Calu3 (cell line): ENCODE measurements around the gene OPCML. TPM values are rescaled to one million over a fixed set of nuclear protein-coding genes. Genes with fewer than 3 reads are reported as not detected.

ENCODE experiments used
- BruUV-seq: library from RNA; stranded (reverse); fragments of 400-500 nt; replicated peaks from 2 replicates; lab custom pipeline; 2021; lab: Mats Ljungman, UMichigan
- CTCF ChIA-PET: fragments of 300-600 bp; sonication (Branson Sonifier 250); formaldehyde crosslinking; loops from one replicate; lab custom pipeline; 2022; ENCODE audit warnings: antibody characterized with exemption; lab: Charles Lee
- DNase-seq: peaks from one replicate; pipeline ENCODE4 v3.0.0; 2022
- H3K27ac Mint-ChIP-seq: one replicate; pipeline ENCODE4 v1.8.0; 2022; ENCODE audit warnings: mixed read lengths; ENCODE audit not compliant: unreplicated experiment
- H3K27me3 Mint-ChIP-seq: one replicate; pipeline ENCODE4 v1.8.0; 2022; ENCODE audit warnings: mixed read lengths; ENCODE audit not compliant: unreplicated experiment
- H3K36me3 Mint-ChIP-seq: one replicate; pipeline ENCODE4 v1.8.0; 2022; ENCODE audit warnings: mild to moderate bottlenecking, moderate library complexity, mixed read lengths; ENCODE audit not compliant: insufficient read depth, unreplicated experiment
- H3K4me1 Mint-ChIP-seq: one replicate; pipeline ENCODE4 v1.8.0; 2022; ENCODE audit warnings: mild to moderate bottlenecking, low read depth, mixed read lengths; ENCODE audit not compliant: unreplicated experiment
- H3K4me3 Mint-ChIP-seq: one replicate; pipeline ENCODE4 v1.8.0; 2022; ENCODE audit warnings: mild to moderate bottlenecking, low read depth, moderate library complexity, mixed read lengths; ENCODE audit not compliant: unreplicated experiment
- H3K9me3 Mint-ChIP-seq: one replicate; pipeline ENCODE4 v1.8.0; 2022; ENCODE audit warnings: low read depth, mixed read lengths; ENCODE audit not compliant: unreplicated experiment
- CTCF ChIP-seq: fragments of 200-600 bp; IDR thresholded peaks from one replicate; pipeline ENCODE4 v1.8.0; 2022; ENCODE audit warnings: antibody characterized with exemption; ENCODE audit not compliant: unreplicated experiment
- intact Hi-C: fragments of 100-400 bp; cut with micrococcal nuclease; formaldehyde crosslinking; loops from one replicate; pipeline ENCODE4 v1.10.0; 2022; ENCODE audit not compliant: unreplicated experiment
- total RNA-seq: library from RNA; stranded (reverse); gene quantifications from 2 replicates; pipeline ENCODE4 v1.2.3, GENCODE V29; 2022

Gene OPCML
- total RNA-seq, 1 experiment from 2014 or later = not detected

- Mint-ChIP-seq H3K4me3 (no peak overlapping the region), H3K27me3 (no peaks in the 10 kb centered on the region), H3K9me3 (peaks cover 13% of the 10 kb centered on the region), H3K4me1 (no peaks in the 10 kb centered on the region), H3K27ac (no peak overlapping the region), H3K36me3 (no peaks in the 10 kb centered on the region)
- intact Hi-C loops = no loop called here
- CTCF ChIA-PET = interaction anchor here (0.6 kb wide), 1 partner anchor 323 kb away, joined by 5 read pairs; no protein-coding TSS in a partner anchor
- DNase-seq = no peak
- no TSS peak for BruUV-seq
- no peak for TF ChIP-seq CTCF
Observed at GRCh38 chr11:132674151-132674550, 858.1 kb downstream of the OPCML start.

DNA sequence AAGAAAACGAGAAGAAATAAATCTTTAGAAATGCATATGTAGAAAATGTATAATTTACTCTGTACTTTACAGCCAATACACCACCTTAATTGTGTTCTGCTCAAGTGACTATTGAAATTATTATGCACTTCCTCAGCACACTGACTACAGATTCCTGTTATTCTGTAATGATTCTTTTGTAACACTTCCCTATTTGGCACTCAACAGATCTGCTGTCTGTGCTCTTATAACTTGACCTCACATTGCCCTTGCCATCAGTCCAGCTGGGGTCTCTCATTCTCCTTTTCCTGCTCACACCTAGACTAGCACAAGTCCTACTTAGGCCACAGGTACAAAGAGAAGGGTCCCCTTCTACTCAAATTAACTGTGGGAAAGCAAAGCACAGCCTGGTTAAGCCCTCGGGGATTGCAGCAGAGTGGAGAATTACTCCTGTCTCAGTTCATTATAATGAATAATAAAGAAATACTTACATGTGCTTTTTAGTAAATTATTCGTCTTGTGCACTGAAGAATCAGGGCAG is 860.4 kb downstream of the OPCML start:
- H3K27ac Mint-ChIP-seq = no peak overlapping the region
- CTCF ChIA-PET = no interaction called here

DNA sequence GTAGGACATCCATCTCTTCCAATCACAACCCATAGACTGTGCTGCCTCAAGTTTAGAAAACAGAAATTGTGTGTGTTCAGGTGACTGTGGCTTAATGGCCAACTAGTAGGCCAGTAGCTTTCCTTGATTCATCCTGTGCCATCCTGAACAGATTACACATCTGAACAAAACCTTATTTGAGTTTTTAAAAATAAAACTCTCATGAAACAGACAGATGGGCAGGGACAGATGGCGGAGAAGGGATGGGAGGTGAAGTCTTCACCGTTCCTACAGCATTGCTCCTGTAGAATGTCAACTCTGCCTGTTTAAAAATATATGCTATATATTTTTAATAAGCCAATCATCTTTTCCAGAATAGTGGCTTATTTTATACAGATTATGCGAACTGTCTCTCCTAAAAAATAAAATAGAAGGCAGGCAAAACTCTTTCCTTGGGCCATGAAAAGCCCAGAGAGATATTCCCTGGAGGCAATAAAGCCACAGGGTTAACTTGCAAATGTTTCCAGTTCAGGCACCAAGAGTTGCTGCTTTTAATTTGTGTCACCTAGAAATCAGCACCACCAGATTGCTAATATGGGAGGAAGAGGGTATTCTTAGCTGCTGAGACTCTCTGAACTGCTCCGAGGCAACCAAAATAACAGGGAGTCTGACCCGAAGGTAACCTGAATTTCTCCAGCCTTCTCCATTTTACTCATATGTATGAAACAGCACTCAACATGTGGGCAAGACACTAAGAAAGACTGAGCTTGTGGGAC is 861.2 kb downstream of the OPCML start:
- CTCF ChIA-PET = no interaction called here
- H3K4me1 Mint-ChIP-seq = no peaks in the 10 kb centered on the region
- intact Hi-C loops = no loop called here
- H3K27me3 Mint-ChIP-seq = no peaks in the 10 kb centered on the region
- no peak overlapping the region for H3K4me3 Mint-ChIP-seq
- TF ChIP-seq CTCF = no peak
- peaks cover 21% of the 10 kb centered on the region for H3K9me3 Mint-ChIP-seq
- H3K36me3 Mint-ChIP-seq = no peaks in the 10 kb centered on the region
- no TSS peak for BruUV-seq
- H3K27ac Mint-ChIP-seq = no peak overlapping the region
- no peak for DNase-seq

More for the DNA sequence above, 860.4 kb downstream of the OPCML start:
- H3K9me3 Mint-ChIP-seq = peaks cover 18% of the 10 kb centered on the region
- no peak for DNase-seq
- intact Hi-C loops = no loop called here
- no peaks in the 10 kb centered on the region for H3K27me3 Mint-ChIP-seq
- no peak overlapping the region for H3K4me3 Mint-ChIP-seq
- no TSS peak for BruUV-seq
- H3K36me3 Mint-ChIP-seq = no peaks in the 10 kb centered on the region
- TF ChIP-seq CTCF = no peak
- H3K4me1 Mint-ChIP-seq = no peaks in the 10 kb centered on the region

DNA sequence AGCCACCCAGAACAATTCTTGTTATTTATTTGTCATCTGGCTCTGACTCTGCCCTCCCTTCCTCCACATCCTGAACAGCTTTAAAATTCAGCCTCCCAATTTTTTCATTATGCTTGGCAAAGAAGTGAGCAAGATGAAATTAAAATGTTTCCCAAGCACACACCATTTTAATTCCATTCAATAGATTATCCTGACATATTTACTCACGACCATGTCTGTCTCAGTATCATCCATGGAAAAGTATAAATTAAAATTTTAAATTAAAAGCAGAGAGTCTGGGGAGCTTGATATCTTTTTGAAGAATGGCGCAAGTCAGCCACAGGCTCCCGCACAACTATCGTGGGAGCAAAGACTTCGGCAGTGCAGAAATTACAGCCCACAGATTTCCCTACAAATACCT is 862.4 kb downstream of the OPCML start:
- intact Hi-C loops = no loop called here
- peaks cover 29% of the 10 kb centered on the region for H3K9me3 Mint-ChIP-seq

More for the DNA sequence above, 862.4 kb downstream of the OPCML start:
- H3K27me3 Mint-ChIP-seq = no peaks in the 10 kb centered on the region
- CTCF ChIA-PET = no interaction called here
- no peaks in the 10 kb centered on the region for H3K36me3 Mint-ChIP-seq
- DNase-seq = no peak
- no peak for TF ChIP-seq CTCF
- BruUV-seq = no TSS peak
- H3K4me3 Mint-ChIP-seq = no peak overlapping the region
- no peaks in the 10 kb centered on the region for H3K4me1 Mint-ChIP-seq
- H3K27ac Mint-ChIP-seq = no peak overlapping the region
